ENCODE results near the gene UCKL1.
"Not testable (repeated sequence)": the region's sequence is repeated elsewhere in the genome, so short reads cannot be mapped to it uniquely, and the experiment has no call there.

UCKL1 gene

DNA sequence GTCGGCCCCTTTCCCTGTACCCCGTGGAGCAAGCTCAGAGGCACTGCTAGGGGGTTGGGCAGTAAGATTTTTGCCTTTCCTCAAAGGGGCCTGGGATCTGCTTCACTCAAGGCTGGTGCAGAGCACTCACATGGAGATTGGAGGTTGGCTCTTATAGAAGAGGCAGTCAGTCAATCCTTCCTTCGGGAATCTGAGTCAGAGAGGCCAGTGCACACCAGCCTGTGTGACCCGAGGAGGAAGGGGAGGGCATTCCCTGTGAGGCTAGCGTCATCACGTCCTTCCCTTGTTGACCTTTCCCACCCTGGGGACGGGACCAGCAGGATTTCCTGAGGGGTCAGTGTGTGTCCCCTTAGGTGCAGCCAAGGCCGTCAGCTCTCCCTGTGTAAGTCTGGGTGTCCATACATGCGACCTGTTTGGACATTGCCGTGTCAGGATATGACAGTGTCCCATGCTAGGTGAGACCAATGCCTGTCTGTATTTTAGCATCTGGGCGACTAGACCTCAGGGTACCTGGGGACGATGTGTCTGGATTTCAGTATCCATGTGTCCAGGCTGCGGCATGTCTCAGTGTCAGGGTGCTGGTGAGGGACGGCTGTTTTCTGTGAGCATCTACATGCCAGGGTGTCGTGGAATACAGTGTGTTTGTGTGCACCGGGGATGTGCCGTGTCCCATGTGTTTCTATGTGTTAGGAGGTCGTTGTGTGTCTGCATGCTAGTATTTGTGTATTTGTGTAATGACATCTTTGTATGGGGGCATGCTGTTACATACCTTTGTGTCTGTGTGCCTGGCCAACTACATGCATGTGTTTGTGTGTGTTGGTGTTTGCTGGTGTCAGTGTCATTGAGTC, 16.3 kb upstream of the UCKL1 start:
- DNase-seq (ENCODE audit: low read depth), result no peak

GRCh38 chr20:63971960-63972311, 15.7 kb upstream of the UCKL1 start:
- DNase-seq (ENCODE audit: low read depth), result not testable (repeated sequence)

DNA sequence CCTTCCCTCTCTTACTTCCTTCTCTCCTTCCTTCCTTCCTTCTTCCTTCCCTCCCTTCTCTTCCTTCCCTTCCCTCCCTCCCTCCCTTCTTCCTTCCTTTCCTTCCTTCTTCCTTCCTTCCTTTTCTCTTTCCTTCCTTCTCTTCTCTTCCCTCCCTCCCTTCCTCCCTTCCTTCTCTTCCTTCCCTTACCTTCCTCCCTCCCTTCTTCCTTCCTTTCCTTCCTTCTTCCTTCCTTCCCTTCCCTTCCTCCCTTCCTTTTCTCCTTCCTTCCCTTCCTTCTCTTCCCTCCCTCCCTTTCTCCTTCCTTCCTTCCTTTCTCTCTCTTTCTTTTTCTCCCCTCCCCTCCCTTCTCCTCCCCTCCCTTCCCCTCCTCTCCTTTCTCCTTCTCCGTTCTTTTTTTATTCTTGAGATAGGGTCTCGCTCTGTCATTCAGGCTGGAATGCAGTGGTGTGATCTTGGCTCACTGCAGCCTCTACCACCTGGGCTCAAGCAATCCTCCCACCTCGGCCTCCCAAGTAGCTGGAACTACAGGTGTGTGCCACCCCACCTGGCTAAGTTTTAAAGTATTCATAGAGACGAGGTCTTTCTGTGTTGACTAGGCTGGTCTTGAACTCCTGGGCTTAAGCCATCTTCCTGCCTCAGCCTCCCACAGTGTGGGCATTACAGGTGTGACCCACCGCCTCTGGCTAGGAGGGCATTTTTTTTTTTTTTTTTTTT, 14.7 kb upstream of the UCKL1 start:
- no peak for DNase-seq (ENCODE audit: low read depth)

GRCh38 chr20:63969838-63970713, 13.9 kb upstream of the UCKL1 start, which contains the start of gene ZNF512B:
ZNF512B (minus strand) TSS chr20:63969930; CDS start chr20:63967950, 1,980 bp downstream.
- no peak for DNase-seq (ENCODE audit: low read depth)

- no peak for DNase-seq (ENCODE audit: low read depth)
These were observed 12.9 kb upstream of the UCKL1 start for GRCh38 chr20:63968928-63969760.

DNA sequence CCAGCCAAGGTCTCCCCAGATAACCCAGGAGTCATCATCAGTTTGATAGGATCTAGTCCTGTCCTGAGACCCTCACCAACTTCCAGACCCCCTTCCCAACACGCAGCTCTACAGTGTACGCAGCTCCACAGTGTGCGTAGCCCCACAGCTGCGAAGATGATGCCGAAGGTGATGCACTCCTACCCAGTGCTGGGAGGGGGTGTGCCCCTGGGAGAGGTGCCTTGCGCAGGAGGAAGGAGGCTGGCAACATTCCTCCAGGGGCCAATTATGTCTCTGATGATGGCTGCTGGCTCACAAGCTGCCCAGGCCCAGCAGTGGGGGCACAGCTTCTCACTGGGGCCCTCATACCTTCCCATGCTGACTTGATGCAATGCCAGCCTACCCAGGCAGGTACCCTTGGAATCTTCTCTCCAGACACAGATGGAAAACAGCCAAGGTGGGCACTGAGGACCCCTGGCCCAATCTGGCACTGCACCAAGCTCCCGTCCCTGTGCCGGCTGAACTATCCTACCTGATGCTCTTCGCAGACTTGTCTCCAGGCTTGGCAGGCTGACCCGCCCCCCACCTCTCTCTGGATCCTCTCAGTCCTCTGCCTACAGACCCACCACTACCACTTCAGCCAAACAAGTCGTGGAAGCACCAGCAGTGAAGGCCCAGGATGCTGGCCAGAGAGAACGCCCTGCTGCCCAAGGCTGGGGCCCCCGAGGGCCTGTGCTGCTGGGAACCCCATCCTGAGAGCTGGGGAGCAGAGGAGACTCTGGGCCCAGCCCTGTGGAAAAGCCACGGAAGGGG, 12.1 kb upstream of the UCKL1 start:
- no peak for DNase-seq (ENCODE audit: low read depth)

GRCh38 chr20:63967330-63968135, 11.3 kb upstream of the UCKL1 start:
- DNase-seq (ENCODE audit: low read depth), result no peak

GRCh38 chr20:63966944-63967322, 10.7 kb upstream of the UCKL1 start:
- no peak for DNase-seq (ENCODE audit: low read depth)

GRCh38 chr20:63966172-63966943, 10.1 kb upstream of the UCKL1 start:
- no peak for DNase-seq (ENCODE audit: low read depth)

DNA sequence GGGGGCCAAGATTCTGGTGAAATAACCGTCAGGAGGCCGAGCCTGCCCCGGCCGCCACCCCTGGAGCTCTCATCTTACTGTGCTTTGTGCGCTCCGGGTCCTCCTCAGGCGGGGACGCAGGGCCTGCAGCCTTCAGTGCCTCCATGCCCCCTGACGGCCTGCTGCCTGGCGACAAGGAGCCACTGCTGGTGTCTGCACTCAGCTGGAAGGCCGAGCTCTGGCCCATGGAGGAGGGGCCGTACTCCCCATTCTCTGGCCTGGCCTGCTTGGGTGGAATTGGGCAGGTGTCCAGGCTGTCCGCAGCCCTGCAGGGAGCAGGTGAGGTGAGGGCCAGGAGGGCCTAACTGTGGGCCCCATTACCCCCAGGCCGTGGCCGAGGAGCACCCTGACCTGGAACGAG, 8.2 kb upstream of the UCKL1 start:
- DNase-seq (ENCODE audit: low read depth), result no peak

- no peak for DNase-seq (ENCODE audit: low read depth)
These were observed 7.6 kb upstream of the UCKL1 start for GRCh38 chr20:63963784-63964301.

DNA sequence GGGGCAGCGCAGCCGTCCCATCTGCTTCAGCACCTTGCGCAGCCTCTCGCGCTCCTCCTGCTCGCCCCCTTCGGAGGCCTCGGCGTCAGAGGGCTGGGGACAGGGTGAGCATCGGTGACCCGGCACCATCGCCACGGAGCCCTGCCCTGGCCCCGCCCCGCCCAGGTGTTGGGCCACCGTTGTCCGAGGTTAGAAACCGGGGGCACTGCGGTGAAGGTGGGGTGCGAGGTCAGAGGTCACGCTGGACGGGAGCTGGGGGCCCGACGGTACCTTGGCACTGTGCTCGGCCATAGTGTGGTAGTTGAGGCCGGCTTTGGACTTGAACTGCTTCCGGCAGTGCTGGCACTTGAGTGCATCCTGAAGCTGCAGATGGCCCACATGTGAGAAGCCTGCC, 7.1 kb upstream of the UCKL1 start:
- DNase-seq (ENCODE audit: low read depth), result no peak

DNA sequence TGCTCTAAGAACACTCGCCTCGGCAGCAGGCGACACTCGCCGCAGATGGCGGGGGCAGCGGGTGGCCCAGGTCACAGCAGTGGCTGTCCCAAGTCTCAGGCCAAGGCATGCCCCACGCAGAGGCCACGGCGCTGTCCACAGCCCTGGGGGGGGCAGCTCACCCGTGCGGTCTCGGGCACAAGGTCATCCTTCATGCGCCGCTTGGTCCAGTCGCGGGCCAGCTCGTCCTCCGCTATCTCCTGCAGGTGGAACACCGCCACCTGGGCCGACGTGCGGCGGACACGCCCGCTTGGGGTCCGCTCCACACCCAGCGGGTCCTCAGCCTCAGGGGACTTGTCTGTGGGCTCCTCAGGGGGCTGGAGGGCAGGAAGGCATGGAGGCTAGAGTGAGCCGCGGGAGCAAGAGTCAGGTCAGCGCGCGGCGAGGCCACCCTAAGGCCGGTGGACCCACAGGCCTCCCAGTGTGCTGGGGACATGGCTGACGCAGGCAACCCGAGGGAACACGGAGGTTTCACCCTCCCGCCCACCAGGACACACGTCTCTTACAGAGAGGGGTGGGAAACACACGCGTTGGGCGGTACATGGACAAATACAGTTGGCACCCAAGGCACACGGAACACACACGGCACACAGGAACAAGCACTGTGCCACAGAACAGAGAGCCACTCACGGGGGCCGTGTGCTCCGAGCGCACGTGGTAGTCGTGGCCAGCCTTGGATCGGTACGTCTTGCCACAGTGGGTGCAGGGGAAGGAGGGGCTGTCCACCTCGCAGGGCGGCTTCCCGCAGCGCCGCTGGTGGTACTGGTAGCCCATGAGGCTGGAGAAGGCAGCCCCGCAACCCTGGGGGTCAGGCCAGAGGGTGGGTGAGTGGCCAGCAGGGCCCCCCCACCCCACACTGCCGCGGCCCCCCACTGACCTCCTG, 6.5 kb upstream of the UCKL1 start:
- DNase-seq (ENCODE audit: low read depth), result no peak

- DNase-seq (ENCODE audit: low read depth), result no peak
These were observed 5.6 kb upstream of the UCKL1 start for GRCh38 chr20:63961664-63962425.

DNA sequence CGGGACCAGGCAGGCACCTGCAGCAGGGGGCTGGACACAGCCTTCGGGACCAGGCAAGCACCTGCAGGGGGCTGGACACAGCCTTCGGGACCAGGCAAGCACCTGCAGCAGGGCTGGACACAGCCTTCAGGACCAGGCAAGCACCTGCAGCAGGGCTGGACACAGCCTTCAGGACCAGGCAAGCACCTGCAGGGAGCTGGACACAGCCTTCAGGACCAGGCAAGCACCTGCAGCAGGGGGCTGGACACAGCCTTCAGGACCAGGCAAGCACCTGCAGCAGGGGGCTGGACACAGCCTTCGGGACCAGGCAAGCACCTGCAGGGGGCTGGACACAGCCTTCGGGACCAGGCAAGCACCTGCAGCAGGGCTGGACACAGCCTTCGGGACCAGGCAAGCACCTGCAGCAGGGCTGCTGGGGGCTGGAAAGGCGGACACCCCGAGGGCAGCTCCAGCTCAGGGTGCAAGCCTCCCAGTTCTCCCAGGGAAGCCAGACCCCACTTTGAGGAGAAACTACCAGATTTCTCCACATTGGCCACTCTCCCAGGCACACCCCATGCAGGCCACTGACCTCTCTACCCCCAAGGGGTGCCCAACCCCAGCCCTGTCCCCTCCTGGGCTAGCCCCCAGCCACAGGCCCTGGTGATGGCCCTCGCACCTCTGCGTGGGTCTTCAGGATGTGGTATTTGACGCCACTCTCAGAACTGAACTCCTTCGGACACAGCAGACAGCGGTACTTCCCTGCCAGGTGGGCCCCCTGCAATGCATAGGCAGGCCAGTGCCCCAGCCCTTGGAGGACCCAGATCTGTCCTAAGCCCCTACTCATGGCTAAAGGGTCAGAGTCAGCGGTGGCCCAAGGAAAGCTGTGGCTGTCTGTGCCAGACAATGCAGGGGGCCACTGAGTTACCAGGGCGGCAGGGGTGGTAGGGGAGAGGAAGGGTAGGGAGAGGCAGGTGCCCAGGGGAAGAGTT, 4.7 kb upstream of the UCKL1 start:
- not testable (repeated sequence) for DNase-seq (ENCODE audit: low read depth)

DNA sequence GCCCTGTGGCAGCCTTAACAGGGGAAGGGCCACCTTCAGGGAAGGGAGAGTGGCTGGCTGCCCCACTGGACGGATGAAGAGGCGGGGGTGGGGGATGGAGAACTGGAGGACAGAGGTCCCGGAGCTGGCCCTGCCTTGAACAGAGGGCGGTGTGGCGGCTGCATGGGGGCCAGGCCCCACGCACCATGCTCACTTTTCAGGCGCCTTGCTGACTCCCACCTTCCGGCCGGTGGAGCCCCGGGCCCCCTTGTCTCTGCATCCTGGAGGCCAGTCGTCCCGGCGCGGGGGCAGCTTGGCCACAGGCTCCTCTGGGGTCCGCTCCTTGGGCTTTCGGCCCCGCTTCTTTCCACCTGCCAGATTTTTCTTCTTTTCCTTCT, 3.5 kb upstream of the UCKL1 start:
- no peak for DNase-seq (ENCODE audit: low read depth)

All from HS-27A (cell line).